ENCODE results near the gene SYCP2L. TPM values are rescaled to one million over a fixed set of nuclear protein-coding genes. Genes with fewer than 3 reads are reported as not detected.
"Not testable (repeated sequence)": the region's sequence is repeated elsewhere in the genome, so short reads cannot be mapped to it uniquely, and the experiment has no call there.

The SYCP2L gene
- 7.9 TPM for polyA plus RNA-seq (ENCODE audit: insufficient read length)
- long read RNA-seq, donor 1: 0 reads
- long read RNA-seq, donor 2, partial matches to known transcripts: 0 of 1 reads
- long read RNA-seq, donor 2, other reads (novel, unspliced or antisense): 0 of 1 reads
- long read RNA-seq, donor 3: 0 reads
- long read RNA-seq, donor 4: 0 reads
- long read RNA-seq, donor 5: 0 reads
- long read RNA-seq, donor 6: 0 reads
- long read RNA-seq, donor 7, partial matches to known transcripts: 5 of 5 reads
- long read RNA-seq, donor 7, other reads (novel, unspliced or antisense): 0 of 5 reads
- long read RNA-seq, donor 8: 0 reads

- peak; percentile 58 for DNase-seq
These were observed at the start of gene SYCP2L for GRCh38 chr6:10886691-10887502. Gene SYCP2L, plus strand, starts transcription at chr6:10887052. Its CDS starts 75 bp downstream, at chr6:10887127.

- DNase-seq: no peak
These were observed 49.2 kb upstream of the SYCP2L start for GRCh38 chr6:10837622-10837994.

- DNase-seq: peak; percentile 93
These were observed 48.7 kb upstream of the SYCP2L start, which contains the start of gene MAK for GRCh38 chr6:10837995-10838793. Gene MAK, minus strand, starts transcription at chr6:10838539. Its CDS starts 7,891 bp downstream, at chr6:10830648.

- no peak for DNase-seq
These were observed 48.0 kb upstream of the SYCP2L start for GRCh38 chr6:10838794-10839333.

- no peak for DNase-seq
These were observed 43.3 kb upstream of the SYCP2L start for GRCh38 chr6:10843554-10843953.

GRCh38 chr6:10847684-10848083 is 39.2 kb upstream of the SYCP2L start:
- no peak for DNase-seq

- DNase-seq: no peak
These were observed 37.0 kb upstream of the SYCP2L start for GRCh38 chr6:10849901-10850300.

- DNase-seq: no peak
These were observed 36.1 kb upstream of the SYCP2L start for GRCh38 chr6:10850728-10851127.

- peak; percentile 55 for DNase-seq
These were observed 34.4 kb upstream of the SYCP2L start for GRCh38 chr6:10852361-10852960.

GRCh38 chr6:10853849-10854300 is 33.0 kb upstream of the SYCP2L start:
- not testable (repeated sequence) for DNase-seq

- no peak for DNase-seq
These were observed 31.8 kb upstream of the SYCP2L start for GRCh38 chr6:10854922-10855632.

- no peak for DNase-seq
These were observed 29.6 kb upstream of the SYCP2L start for GRCh38 chr6:10857259-10857658.

GRCh38 chr6:10861086-10861485 is 25.8 kb upstream of the SYCP2L start:
- no peak for DNase-seq

- no peak for DNase-seq
These were observed 24.5 kb upstream of the SYCP2L start for GRCh38 chr6:10862361-10862760.

- DNase-seq: not testable (repeated sequence)
These were observed 23.8 kb upstream of the SYCP2L start for GRCh38 chr6:10863031-10863430.

- not testable (repeated sequence) for DNase-seq
These were observed 20.1 kb upstream of the SYCP2L start for GRCh38 chr6:10866709-10867108.

GRCh38 chr6:10867952-10868351 is 18.9 kb upstream of the SYCP2L start:
- DNase-seq: no peak

GRCh38 chr6:10873374-10873773 is 13.5 kb upstream of the SYCP2L start:
- no peak for DNase-seq

- DNase-seq: no peak
These were observed 12.6 kb upstream of the SYCP2L start for GRCh38 chr6:10874207-10874606.

GRCh38 chr6:10875026-10875425 is 11.8 kb upstream of the SYCP2L start:
- no peak for DNase-seq

- DNase-seq: no peak
These were observed 9.8 kb upstream of the SYCP2L start for GRCh38 chr6:10877012-10877411.

All from left kidney (tissue), 8 donors.